AG08395 (cell line): ENCODE data around the gene AFP.

Source experiments
- DNase-seq: peaks from one replicate; pipeline ENCODE4 v3.0.0; 2012; ENCODE audit warnings: mixed read lengths, low spot score

Gene AFP

GRCh38 chr4:73415807-73416238, 20.2 kb upstream of the AFP start:
- no peak for DNase-seq

GRCh38 chr4:73416423-73417087, 19.5 kb upstream of the AFP start:
- DNase-seq, result no peak

GRCh38 chr4:73417342-73417741, 18.7 kb upstream of the AFP start:
- DNase-seq, result no peak

GRCh38 chr4:73417973-73418372, 18.0 kb upstream of the AFP start:
- no peak for DNase-seq

- DNase-seq, result no peak
These were observed 17.3 kb upstream of the AFP start for GRCh38 chr4:73418677-73419076.

- no peak for DNase-seq
These were observed 16.6 kb upstream of the AFP start for GRCh38 chr4:73419106-73420038.

- no peak for DNase-seq
These were observed 15.4 kb upstream of the AFP start for GRCh38 chr4:73420615-73421014.

GRCh38 chr4:73421708-73422457, 14.1 kb upstream of the AFP start:
- no peak for DNase-seq

- DNase-seq, result no peak
These were observed 13.6 kb upstream of the AFP start for GRCh38 chr4:73422458-73422752.

GRCh38 chr4:73423184-73423583, 12.8 kb upstream of the AFP start:
- no peak for DNase-seq

- no peak for DNase-seq
These were observed 9.4 kb upstream of the AFP start for GRCh38 chr4:73426666-73427065.

GRCh38 chr4:73429118-73429517, 6.9 kb upstream of the AFP start:
- DNase-seq, result no peak

- DNase-seq, result no peak
These were observed 6.0 kb upstream of the AFP start for GRCh38 chr4:73429826-73430587.

GRCh38 chr4:73431813-73432168, 4.2 kb upstream of the AFP start:
- no peak for DNase-seq

- DNase-seq, result no peak
These were observed 3.6 kb upstream of the AFP start for GRCh38 chr4:73432169-73433000.

GRCh38 chr4:73433140-73433539, 2.9 kb upstream of the AFP start:
- no peak for DNase-seq

GRCh38 chr4:73434311-73434710, 1.7 kb upstream of the AFP start:
- DNase-seq, result peak; percentile 40

- DNase-seq, result no peak
These were observed 895 bp downstream of the AFP start for GRCh38 chr4:73436674-73437557.

- no peak for DNase-seq
These were observed 1.5 kb downstream of the AFP start for GRCh38 chr4:73437558-73437956.

GRCh38 chr4:73438048-73438447, 2.0 kb downstream of the AFP start:
- DNase-seq, result no peak
